ENCODE measurements around the gene IL1RN.

- no peak for TF ChIP-seq RAD21 (IDR thresholded peaks at IDR 0.05; ENCODE audit: low read length)
- TF ChIP-seq EZH2phosphoT487 (IDR thresholded peaks at IDR 0.05; ENCODE audit: borderline replicate concordance, low read depth): no peak
- no peak for TF ChIP-seq SIN3A (IDR thresholded peaks at IDR 0.05; ENCODE audit: borderline replicate concordance, low read depth, low read length)
- TF ChIP-seq EP300 (IDR thresholded peaks at IDR 0.05; ENCODE audit: borderline replicate concordance in 1 of 2, low read depth in 1 of 2, low read length in 1 of 2): no peak
Observed at GRCh38 chr2:113119111-113119510, 8.3 kb upstream of the IL1RN start.

Measured in SK-N-SH (cell line).